Ishikawa (cell line): ENCODE results near the gene TEX14.

Source experiments
- CEBPB ChIP-seq: IDR thresholded peaks from 2 replicates; pipeline ENCODE4 v1.6.1; 2012
- CREB1 ChIP-seq: IDR thresholded peaks from 2 replicates; pipeline ENCODE4 v1.6.1; 2012; ENCODE audit warnings: low read depth
- EGR1 ChIP-seq: IDR thresholded peaks from 2 replicates; pipeline ENCODE4 v1.6.1; 2012
- EP300 ChIP-seq: IDR thresholded peaks from 2 replicates; pipeline ENCODE4 v1.6.1; 2012; ENCODE audit warnings: borderline replicate concordance
- FOXM1 ChIP-seq: IDR thresholded peaks from 2 replicates; pipeline ENCODE4 v1.6.1; 2012; ENCODE audit warnings: low read depth, borderline replicate concordance
- MAX ChIP-seq: IDR thresholded peaks from 2 replicates; pipeline ENCODE4 v1.6.1; 2012
- NFIC ChIP-seq: IDR thresholded peaks from 2 replicates; pipeline ENCODE4 v1.6.1; 2012
- RAD21 ChIP-seq: IDR thresholded peaks from 2 replicates; pipeline ENCODE4 v1.6.1; 2012; ENCODE audit warnings: low read depth
- REST ChIP-seq: IDR thresholded peaks from 2 replicates; pipeline ENCODE4 v1.6.1; 2012; ENCODE audit warnings: low read depth, mild to moderate bottlenecking
- TAF1 ChIP-seq: IDR thresholded peaks from 2 replicates; pipeline ENCODE4 v1.6.1; 2012; ENCODE audit warnings: low read depth, mild to moderate bottlenecking
- TCF12 ChIP-seq: IDR thresholded peaks from 2 replicates; pipeline ENCODE4 v1.6.1; 2012; ENCODE audit warnings: low read depth
- TEAD4 ChIP-seq: IDR thresholded peaks from 2 replicates; pipeline ENCODE4 v1.6.1; 2012
- USF1 ChIP-seq: IDR thresholded peaks from 2 replicates; pipeline ENCODE4 v1.6.1; 2012
- YY1 ChIP-seq: IDR thresholded peaks from 2 replicates; pipeline ENCODE4 v1.6.1; 2012; ENCODE audit warnings: low read depth
- ZBTB7A ChIP-seq: IDR thresholded peaks from 2 replicates; pipeline ENCODE4 v1.6.1; 2012; ENCODE audit warnings: low read depth

Gene TEX14

GRCh38 chr17:58538811-58539409 lies 152.9 kb downstream of the TEX14 start:
- TF ChIP-seq REST (no peak), YY1 (no peak), EGR1 (no peak), EP300 (no peak), NFIC (no peak), FOXM1 (no peak), CREB1 (no peak), TEAD4 (no peak), TCF12 (no peak)

GRCh38 chr17:58537266-58537665 lies 154.6 kb downstream of the TEX14 start:
- TF ChIP-seq TCF12 (no peak), CEBPB (no peak), TAF1 (no peak), USF1 (no peak), MAX (no peak)

GRCh38 chr17:58536542-58536941 lies 155.3 kb downstream of the TEX14 start:
- TF ChIP-seq NFIC: no peak
- TF ChIP-seq EP300: no peak
- no peak for TF ChIP-seq TCF12
- TF ChIP-seq USF1: no peak
- TF ChIP-seq TEAD4: no peak
- no peak for TF ChIP-seq RAD21
- TF ChIP-seq FOXM1: no peak
- TF ChIP-seq TAF1: no peak
- TF ChIP-seq CEBPB: no peak
- TF ChIP-seq CREB1: no peak

- TF ChIP-seq NFIC (no peak), CEBPB (no peak), EP300 (no peak)
Observed at GRCh38 chr17:58535431-58535830, 156.4 kb downstream of the TEX14 start.

- no peak for TF ChIP-seq CREB1
- no peak for TF ChIP-seq REST
- no peak for TF ChIP-seq CEBPB
- no peak for TF ChIP-seq EP300
- no peak for TF ChIP-seq NFIC
- no peak for TF ChIP-seq FOXM1
- no peak for TF ChIP-seq TAF1
- TF ChIP-seq ZBTB7A: no peak
- TF ChIP-seq MAX: no peak
- no peak for TF ChIP-seq TCF12
- TF ChIP-seq RAD21: no peak
- no peak for TF ChIP-seq TEAD4
- TF ChIP-seq YY1: no peak
- no peak for TF ChIP-seq EGR1
- no peak for TF ChIP-seq USF1
Observed at GRCh38 chr17:58534901-58535421, 156.9 kb downstream of the TEX14 start.

- TF ChIP-seq NFIC (no peak), TAF1 (no peak), TEAD4 (no peak), EP300 (no peak), TCF12 (no peak), EGR1 (no peak), CEBPB (no peak), ZBTB7A (no peak), CREB1 (no peak), MAX (no peak), REST (no peak), FOXM1 (no peak), RAD21 (no peak), USF1 (no peak), YY1 (no peak)
Observed at GRCh38 chr17:58534331-58534730, 157.5 kb downstream of the TEX14 start.
